ENCODE data around the gene JAKMIP3. TPM values are rescaled to one million over a fixed set of nuclear protein-coding genes. Genes with fewer than 3 reads are reported as not detected.

The JAKMIP3 gene
- total RNA-seq, 1 experiment from 2014 or later: 0.17 TPM

- ATAC-seq (no peak), DNase-seq (ENCODE audit: low read depth, low spot score) (no peak)
- H3K27ac ChIP-seq (ENCODE audit: low read depth, low read length): no peak overlapping the region
- H3K4me2 ChIP-seq (ENCODE audit: low read length): no peak overlapping the region
- H2AFZ ChIP-seq (ENCODE audit: low read depth, low read length, poor library complexity, severe bottlenecking): no peak overlapping the region
- no peaks in the 10 kb centered on the region for H3K27me3 ChIP-seq (ENCODE audit: insufficient read depth, low read length)
- H3K4me3 ChIP-seq (replicated peaks in 1 of 2; ENCODE audit: low read depth in 1 of 2, low read length in 2 of 2): no peak overlapping the region
- no peaks in the 10 kb centered on the region for H3K4me1 ChIP-seq (ENCODE audit: control insufficient read depth in 1 of 2, insufficient read depth in 2 of 2, low read length in 2 of 2)
- intact Hi-C loops (cut with micrococcal nuclease): no loop called here
- no peaks in the 10 kb centered on the region for H4K20me1 ChIP-seq (ENCODE audit: insufficient read depth)
- no peaks in the 10 kb centered on the region for H3K9me2 ChIP-seq (ENCODE audit: insufficient read depth)
- no peak overlapping the region for H3K9ac ChIP-seq (ENCODE audit: low read length)
- no peaks in the 10 kb centered on the region for H3K36me3 ChIP-seq (ENCODE audit: control insufficient read depth in 1 of 2, insufficient read depth in 2 of 2, low read length in 2 of 2)
- CTCF ChIA-PET: no interaction called here
- H3K9me3 ChIP-seq (ENCODE audit: control insufficient read depth in 1 of 2, insufficient read depth in 1 of 2, low read depth in 1 of 2, low read length in 2 of 2): no peaks in the 10 kb centered on the region
- BruUV-seq (replicated peaks): no TSS peak
- POLR2A ChIA-PET: no interaction called here
- TF ChIP-seq POLR2A (IDR thresholded peaks at IDR 0.05; ENCODE audit: borderline replicate concordance, extremely low read depth, insufficient read depth, insufficient read length): no peak
- no peak for TF ChIP-seq EZH2phosphoT487 (IDR thresholded peaks at IDR 0.05; ENCODE audit: borderline replicate concordance)
- no peak for TF ChIP-seq CBX3 (IDR thresholded peaks at IDR 0.05; ENCODE audit: low read depth)
- no peak for TF ChIP-seq FOSL1 (IDR thresholded peaks at IDR 0.05; ENCODE audit: low read depth)
- no peak for TF ChIP-seq EZH2 (IDR thresholded peaks at IDR 0.05)
- TF ChIP-seq ZFX (IDR thresholded peaks at IDR 0.05): no peak
- no peak for TF ChIP-seq SIN3A (IDR thresholded peaks at IDR 0.05; ENCODE audit: low read depth)
- TF ChIP-seq EGR1 (IDR thresholded peaks at IDR 0.05; ENCODE audit: low read depth): no peak
- TF ChIP-seq RAD21 (IDR thresholded peaks at IDR 0.05; ENCODE audit: low read depth): no peak
- no peak for TF ChIP-seq TCF7L2 (IDR thresholded peaks at IDR 0.05; ENCODE audit: borderline replicate concordance, extremely low read depth, insufficient read depth, insufficient read length)
- no peak for TF ChIP-seq SP1 (IDR thresholded peaks at IDR 0.05; ENCODE audit: low read depth)
- TF ChIP-seq ZBTB33 (IDR thresholded peaks at IDR 0.05; ENCODE audit: extremely low read depth, insufficient replicate concordance, low read length): no peak
- no peak for TF ChIP-seq SRF (IDR thresholded peaks at IDR 0.05; ENCODE audit: low read depth)
- no peak for TF ChIP-seq CEBPB (IDR thresholded peaks at IDR 0.05; ENCODE audit: low read depth)
- no peak for TF ChIP-seq POLR2AphosphoS5 (IDR thresholded peaks at IDR 0.05; ENCODE audit: low read depth, low read length)
- no peak for TF ChIP-seq ATF3 (IDR thresholded peaks at IDR 0.05)
- RAD21 ChIA-PET (ENCODE audit: low non-redundant PET in 1 of 2, low total read pairs in 2 of 2, uncharacterized antibody in 2 of 2, unreplicated experiment in 2 of 2): no interaction called here
- H3K79me2 ChIP-seq (ENCODE audit: insufficient read depth, low read length): no peaks in the 10 kb centered on the region
These were observed 20.9 kb upstream of the JAKMIP3 start for GRCh38 chr10:132044803-132045202.
